Hematopoietic multipotent progenitor cell treated with erythropoietin and hydrocortisone succinate and interleukin-3 and kit ligand, for 15 days (in vitro differentiated cells): Measurements from ENCODE around the gene CDH2.

Experiments
- DNase-seq: peaks from one replicate; pipeline ENCODE4 v3.0.0-alpha.2; 2015; ENCODE audit warnings: low spot score

The CDH2 gene

GRCh38 chr18:28176948-28177827 is at the start of gene CDH2:
TSS of gene CDH2 (minus strand) at chr18:28177130. CDS start at chr18:28177022, 108 bp downstream.
- no peak for DNase-seq

GRCh38 chr18:28212060-28212459 is 35.1 kb upstream of the CDH2 start:
- DNase-seq, result no peak

GRCh38 chr18:28208712-28209265 is 31.9 kb upstream of the CDH2 start:
- DNase-seq, result no peak

GRCh38 chr18:28208268-28208667 is 31.3 kb upstream of the CDH2 start:
- no peak for DNase-seq

GRCh38 chr18:28204154-28204553 is 27.2 kb upstream of the CDH2 start:
- DNase-seq, result no peak

- DNase-seq, result no peak
These were observed 24.1 kb upstream of the CDH2 start for GRCh38 chr18:28201056-28201455.

GRCh38 chr18:28198620-28199019 is 21.7 kb upstream of the CDH2 start:
- no peak for DNase-seq

- no peak for DNase-seq
These were observed 16.3 kb upstream of the CDH2 start for GRCh38 chr18:28193177-28193778.

GRCh38 chr18:28189400-28190239 is 12.7 kb upstream of the CDH2 start:
- DNase-seq, result no peak

GRCh38 chr18:28185121-28185520 is 8.2 kb upstream of the CDH2 start:
- DNase-seq, result no peak

GRCh38 chr18:28183418-28184078 is 6.6 kb upstream of the CDH2 start:
- no peak for DNase-seq

GRCh38 chr18:28181616-28182015 is 4.7 kb upstream of the CDH2 start:
- DNase-seq, result no peak

GRCh38 chr18:28178720-28179119 is 1.8 kb upstream of the CDH2 start:
- DNase-seq, result no peak

- DNase-seq, result no peak
These were observed 1.1 kb upstream of the CDH2 start for GRCh38 chr18:28177828-28178635.

- DNase-seq, result no peak
These were observed 307 bp downstream of the CDH2 start for GRCh38 chr18:28176698-28176947.

GRCh38 chr18:28175930-28176697 is 816 bp downstream of the CDH2 start:
- no peak for DNase-seq

GRCh38 chr18:28175150-28175929 is 1.6 kb downstream of the CDH2 start:
- no peak for DNase-seq

- DNase-seq, result no peak
These were observed 2.6 kb downstream of the CDH2 start for GRCh38 chr18:28174181-28174905.

- no peak for DNase-seq
These were observed 5.1 kb downstream of the CDH2 start for GRCh38 chr18:28171837-28172236.
